GM19452 (cell line): ENCODE data around the gene CYTL1.
"Not testable (repeated sequence)": the region's sequence is repeated elsewhere in the genome, so short reads cannot be mapped to it uniquely, and the experiment has no call there.

ENCODE experiments used
- ATAC-seq: cut with Tn5 transposase; IDR thresholded peaks from one replicate; pipeline ENCODE4 v1.9.1; 2021; ENCODE audit not compliant: unreplicated experiment

Gene CYTL1

GRCh38 chr4:5034206-5034605 lies 14.9 kb upstream of the CYTL1 start:
- no peak for ATAC-seq

- no peak for ATAC-seq
Measured at GRCh38 chr4:5033281-5033841, 14.1 kb upstream of the CYTL1 start.

DNA sequence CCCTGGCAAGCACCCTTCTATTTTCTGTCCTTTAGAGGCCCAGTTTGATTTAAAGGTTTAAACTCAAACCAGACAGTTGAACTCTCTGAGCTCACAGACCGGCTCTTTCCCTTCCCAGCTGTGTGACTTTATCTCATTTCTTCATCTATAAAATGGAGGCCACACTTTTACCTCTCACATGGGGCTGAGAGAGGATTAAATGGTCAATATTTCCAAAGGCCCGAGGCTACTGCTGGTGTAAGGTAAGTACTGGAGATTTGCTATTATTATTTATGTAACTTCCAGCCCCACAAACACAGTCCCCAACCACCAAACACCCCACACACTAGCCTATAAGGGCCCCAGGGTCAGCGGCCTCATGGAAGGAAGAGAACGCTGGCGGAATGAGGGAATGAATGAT lies 13.6 kb upstream of the CYTL1 start:
- ATAC-seq = no peak

DNA sequence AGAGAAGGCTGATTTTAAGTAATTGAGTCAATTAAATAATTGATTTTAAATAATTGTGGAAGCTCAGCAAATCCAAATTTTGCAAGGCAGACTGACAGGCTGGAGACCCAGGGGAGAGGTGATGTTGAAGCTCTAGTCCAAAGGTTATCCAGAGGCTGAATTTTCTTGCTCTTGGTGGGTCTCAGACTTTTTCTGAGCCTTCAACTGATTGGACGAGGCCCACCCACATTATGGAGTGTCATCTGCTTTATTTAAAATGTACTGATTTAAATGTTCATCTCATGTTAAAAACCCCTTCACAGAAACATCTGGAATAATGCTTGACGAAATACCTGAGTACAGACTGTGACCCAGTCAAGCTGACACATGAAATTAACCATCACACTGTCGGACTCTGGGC lies 11.7 kb upstream of the CYTL1 start:
- no peak for ATAC-seq

DNA sequence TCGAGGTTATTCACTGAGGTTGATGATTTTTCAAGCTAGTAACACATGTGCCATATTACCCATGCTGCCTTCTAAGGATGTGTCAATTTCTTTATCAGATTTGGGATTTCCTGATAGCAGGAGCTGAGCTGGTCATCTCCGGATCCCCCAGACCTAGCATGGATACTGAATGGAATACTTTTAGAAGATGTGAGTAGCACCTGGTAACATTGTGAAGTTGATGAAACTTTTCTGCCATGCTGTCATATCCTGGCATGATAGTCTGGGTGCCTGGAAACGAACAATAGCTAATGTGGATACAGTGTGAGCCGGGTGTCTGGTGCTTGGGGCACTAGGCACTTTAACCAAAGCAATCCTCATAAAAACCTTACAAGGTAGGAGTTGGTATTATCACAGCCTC lies 11.0 kb upstream of the CYTL1 start:
- ATAC-seq = no peak

DNA sequence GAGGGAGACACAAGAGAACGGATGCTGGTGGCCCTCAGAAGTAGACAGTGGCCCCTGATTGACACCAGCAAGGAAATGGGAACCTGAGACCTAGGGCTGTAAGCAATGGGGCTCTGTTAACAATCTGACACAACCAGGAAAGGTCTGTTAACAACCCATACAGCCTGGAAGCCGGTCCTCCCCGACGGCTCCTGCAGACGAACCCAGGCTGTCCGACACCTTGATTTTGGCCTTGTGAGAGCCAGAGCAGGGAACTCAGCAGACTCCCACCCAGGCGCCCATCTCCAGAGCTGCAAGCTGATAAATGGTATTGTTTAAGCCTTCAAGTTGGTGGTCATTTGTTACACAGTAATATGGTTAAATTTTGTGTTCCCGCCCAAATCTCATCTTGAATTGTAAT lies 10.2 kb upstream of the CYTL1 start:
- no peak for ATAC-seq

- ATAC-seq = no peak
Measured at GRCh38 chr4:5028480-5028879, 9.2 kb upstream of the CYTL1 start.

GRCh38 chr4:5027346-5027745 lies 8.1 kb upstream of the CYTL1 start:
- ATAC-seq = no peak

GRCh38 chr4:5026371-5026770 lies 7.1 kb upstream of the CYTL1 start:
- ATAC-seq = no peak

GRCh38 chr4:5024673-5025072 lies 5.4 kb upstream of the CYTL1 start:
- no peak for ATAC-seq

DNA sequence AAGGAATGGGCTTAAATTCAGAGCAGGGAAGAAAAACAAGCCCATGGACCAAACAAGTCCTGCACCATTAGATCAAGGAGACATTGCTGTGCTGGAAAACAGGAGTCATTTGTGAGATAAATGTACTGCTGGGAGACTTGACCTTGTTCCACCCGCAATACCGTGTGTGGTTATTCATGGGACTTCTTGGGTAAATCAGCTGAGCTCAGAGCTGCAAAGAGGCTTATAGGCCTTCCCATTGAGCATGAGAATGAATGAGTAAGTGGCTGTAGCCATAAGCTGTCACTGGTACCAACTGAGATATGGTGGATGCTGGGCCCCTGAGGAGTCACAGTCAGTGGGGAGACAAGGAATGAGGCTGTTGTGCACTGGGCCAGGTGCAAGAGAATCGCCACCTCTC lies 2.3 kb upstream of the CYTL1 start:
- ATAC-seq = no peak

GRCh38 chr4:5020341-5020740 lies 1.1 kb upstream of the CYTL1 start:
- ATAC-seq = no peak

GRCh38 chr4:5019796-5020195 lies 538 bp upstream of the CYTL1 start:
- ATAC-seq = no peak

GRCh38 chr4:5018603-5019002 lies 655 bp downstream of the CYTL1 start:
- ATAC-seq = no peak

DNA sequence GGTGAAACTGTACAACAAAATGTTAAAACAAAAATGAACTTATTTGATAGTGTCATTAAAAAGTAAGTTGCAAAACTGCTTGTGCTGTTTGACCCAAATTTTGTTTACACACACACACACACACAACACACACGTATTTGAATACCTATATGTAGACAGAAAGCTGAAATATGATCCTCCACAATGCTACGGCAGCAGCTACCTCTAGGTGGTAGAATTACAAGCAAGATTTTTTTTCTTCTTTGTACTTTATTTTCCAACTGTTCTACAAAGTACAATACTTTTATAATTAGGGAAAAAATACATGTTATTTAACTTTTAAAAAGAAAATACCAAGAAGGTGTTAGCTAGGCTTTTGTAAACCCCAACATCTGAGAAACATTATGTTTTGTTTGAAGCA lies 1.2 kb downstream of the CYTL1 start:
- no peak for ATAC-seq

GRCh38 chr4:5014007-5014682 lies 5.1 kb downstream of the CYTL1 start:
- no peak for ATAC-seq

DNA sequence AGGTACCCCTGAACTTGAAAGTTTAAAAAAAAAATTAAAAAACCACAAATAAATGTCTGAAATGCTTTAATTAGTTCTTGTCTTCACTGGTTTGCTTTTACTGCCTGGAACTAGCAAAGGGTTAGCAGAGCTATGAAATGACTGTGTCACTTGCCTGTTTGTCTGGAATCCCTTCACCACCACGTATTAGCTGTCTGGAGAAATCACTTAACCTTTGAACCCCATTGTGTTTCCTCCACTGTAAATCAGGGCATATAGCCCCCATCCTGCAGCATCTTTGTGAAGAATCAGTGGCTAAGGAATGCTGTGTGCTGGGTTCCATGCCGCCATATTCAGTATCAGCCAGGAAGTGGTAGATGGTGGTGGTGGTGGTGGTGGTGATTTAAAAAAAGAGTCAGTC lies 6.3 kb downstream of the CYTL1 start:
- ATAC-seq = no peak

DNA sequence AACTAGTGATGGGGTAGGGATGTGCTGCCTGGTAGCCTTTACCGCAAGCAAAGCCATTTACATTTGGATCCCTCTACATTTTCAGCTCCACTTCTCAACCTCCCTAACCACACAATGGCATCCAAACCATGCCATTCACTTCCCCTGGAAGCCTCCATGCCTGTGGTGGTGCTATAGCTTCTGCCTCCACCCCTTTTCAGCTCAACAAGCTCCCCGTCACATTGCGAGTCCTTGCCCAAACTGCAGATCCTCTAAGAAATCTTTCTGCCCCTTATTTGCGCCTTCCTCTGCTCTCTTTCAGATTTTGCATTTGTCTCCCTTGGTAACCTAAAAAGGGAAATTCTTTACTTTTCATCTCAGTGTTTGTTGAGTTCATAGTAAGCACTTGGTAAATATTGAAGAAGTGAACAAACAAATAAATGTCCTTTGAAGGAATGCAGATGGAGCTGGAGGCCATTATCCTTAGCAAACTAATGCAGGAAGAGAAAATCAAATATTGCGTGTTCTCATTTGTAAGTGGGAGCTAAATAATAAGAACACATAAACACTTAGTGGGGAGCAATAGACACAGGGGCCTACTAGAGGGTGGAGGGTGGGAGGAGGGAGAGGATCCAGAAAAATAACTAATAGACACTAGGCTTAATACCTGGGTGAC lies 6.9 kb downstream of the CYTL1 start:
- no peak for ATAC-seq

DNA sequence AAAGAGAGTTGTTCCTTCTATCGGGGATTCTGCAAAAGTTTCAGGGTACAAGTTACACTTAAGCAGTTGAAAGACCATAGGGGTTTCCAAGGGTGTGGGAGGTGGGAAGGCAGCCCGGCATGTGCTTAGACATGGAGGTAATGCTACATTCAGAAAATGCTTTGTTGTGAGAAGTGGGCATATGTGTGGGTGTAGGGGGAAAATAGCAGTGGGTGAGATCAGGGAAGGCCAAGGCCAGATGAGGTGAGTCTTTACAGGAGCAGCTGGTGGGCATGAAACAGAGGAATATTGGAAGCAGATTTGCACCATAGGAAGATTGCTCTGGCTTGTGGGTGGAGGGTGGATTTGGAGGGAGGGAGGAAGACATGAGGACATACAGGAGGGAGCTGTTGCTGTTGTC lies 8.3 kb downstream of the CYTL1 start:
- ATAC-seq = no peak

DNA sequence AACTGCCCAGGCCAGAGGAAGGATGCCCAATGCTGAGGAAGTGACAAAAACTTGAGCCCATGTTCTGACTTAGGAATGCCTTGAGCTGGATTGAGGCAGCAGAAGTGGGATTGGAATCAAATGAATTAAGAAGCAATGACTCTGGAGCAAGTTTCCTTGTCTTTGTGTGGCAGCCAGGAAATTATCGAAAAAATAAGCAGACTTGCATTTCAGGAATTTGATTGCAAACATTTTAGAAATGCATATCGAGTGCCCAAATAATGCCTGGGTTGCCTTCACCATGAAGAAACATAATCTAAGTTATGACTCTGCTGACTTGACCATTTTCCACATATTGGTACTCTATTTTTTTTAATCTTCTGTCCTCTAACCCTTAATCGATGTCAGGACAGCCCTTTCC lies 9.5 kb downstream of the CYTL1 start:
- ATAC-seq = no peak

GRCh38 chr4:5006932-5007331 lies 12.3 kb downstream of the CYTL1 start:
- ATAC-seq = not testable (repeated sequence)

DNA sequence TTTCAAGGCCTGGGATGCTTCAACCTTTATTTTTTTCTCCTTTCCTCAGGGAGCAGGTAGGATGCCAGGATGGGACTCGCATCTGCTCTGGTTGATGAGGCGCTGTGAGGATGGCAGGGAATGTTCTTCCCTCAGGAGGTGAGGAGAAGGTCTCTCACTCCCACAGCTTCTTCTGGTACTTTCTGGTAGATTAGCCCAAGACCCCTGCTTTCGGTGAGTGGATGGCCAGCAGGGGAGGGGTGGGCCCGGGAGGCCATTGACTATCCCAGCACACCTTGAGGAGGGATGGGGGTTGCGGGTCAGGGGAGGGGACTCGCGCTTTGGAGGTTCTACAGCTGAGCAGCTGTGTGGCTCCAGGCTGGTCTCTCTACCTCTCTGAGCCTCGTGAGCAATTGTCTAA lies 14.8 kb downstream of the CYTL1 start:
- no peak for ATAC-seq

GRCh38 chr4:5003918-5004317 lies 15.3 kb downstream of the CYTL1 start:
- ATAC-seq = no peak
